ENCODE data around the gene GCNT1.

DNA sequence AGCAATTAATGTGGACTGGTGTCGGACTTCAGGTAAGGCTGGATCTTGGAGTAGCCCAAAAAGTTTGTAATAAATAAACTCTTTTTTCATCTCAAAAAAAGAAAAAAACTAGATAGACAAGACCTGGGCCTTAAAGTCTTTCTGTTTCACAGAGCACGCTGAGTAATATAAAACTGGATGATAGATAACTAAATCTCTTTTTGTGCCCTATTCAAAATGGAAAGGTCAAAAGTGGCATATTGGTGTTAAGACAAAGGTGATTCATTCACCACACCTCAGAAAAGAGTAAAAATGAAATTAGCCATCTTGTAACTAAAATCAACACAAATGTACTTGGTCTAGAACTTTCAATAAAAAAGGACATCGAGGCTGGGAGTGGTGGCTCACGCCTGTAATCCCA is 34.5 kb upstream of the GCNT1 start:
- TF ChIP-seq, protein P1, sequence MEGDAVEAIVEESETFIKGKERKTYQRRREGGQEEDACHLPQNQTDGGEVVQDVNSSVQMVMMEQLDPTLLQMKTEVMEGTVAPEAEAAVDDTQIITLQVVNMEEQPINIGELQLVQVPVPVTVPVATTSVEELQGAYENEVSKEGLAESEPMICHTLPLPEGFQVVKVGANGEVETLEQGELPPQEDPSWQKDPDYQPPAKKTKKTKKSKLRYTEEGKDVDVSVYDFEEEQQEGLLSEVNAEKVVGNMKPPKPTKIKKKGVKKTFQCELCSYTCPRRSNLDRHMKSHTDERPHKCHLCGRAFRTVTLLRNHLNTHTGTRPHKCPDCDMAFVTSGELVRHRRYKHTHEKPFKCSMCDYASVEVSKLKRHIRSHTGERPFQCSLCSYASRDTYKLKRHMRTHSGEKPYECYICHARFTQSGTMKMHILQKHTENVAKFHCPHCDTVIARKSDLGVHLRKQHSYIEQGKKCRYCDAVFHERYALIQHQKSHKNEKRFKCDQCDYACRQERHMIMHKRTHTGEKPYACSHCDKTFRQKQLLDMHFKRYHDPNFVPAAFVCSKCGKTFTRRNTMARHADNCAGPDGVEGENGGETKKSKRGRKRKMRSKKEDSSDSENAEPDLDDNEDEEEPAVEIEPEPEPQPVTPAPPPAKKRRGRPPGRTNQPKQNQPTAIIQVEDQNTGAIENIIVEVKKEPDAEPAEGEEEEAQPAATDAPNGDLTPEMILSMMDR (IDR thresholded peaks at IDR 0.05; ENCODE audit: low read length) = no peak
- TF ChIP-seq EZH2 (IDR thresholded peaks at IDR 0.05; ENCODE audit: borderline replicate concordance, low read length) = no peak

Measured in OCI-LY1 (cell line).